GM12864 (cell line): ENCODE data around the gene ZNF506.
"Not testable (repeated sequence)": the region's sequence is repeated elsewhere in the genome, so short reads cannot be mapped to it uniquely, and the experiment has no call there.

ENCODE experiments used
- DNase-seq: peaks from one replicate; pipeline ENCODE4 v3.0.0-alpha.2; 2011; ENCODE audit warnings: low read depth
- H3K4me3 ChIP-seq: 2 replicates; pipeline ENCODE4 v1.5.1; 2011; ENCODE audit warnings: mild to moderate bottlenecking, low read depth, low read length, control low read depth
- TF ChIP-seq, protein P1 (sequence below): IDR thresholded peaks from 2 replicates; pipeline ENCODE4 v1.5.1; 2011; ENCODE audit warnings: low read depth, mild to moderate bottlenecking, moderate library complexity, low read length, control low read depth, inconsistent platforms; ENCODE audit errors: missing control alignments

Gene ZNF506

DNA sequence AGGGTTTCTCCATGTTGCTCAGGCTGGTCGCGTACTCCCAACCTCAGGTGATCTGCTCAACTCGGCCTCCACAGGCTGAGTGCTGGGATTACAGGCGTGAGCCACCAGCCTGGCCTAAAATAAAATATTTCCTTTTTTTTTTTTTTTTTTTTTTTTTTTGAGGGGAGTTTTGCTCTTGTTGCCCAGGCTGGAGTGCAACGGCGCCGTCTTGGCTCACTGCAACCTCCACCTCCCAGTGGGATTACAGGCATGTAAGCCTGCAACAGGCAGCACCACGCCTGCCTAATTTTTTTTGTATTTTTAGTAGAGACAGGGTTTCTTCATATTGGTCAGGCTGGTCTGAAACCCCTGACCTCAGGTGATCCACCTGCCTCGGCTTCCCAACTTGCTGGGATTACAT is 4.9 kb downstream of the ZNF506 start:
- DNase-seq = no peak
- no peak overlapping the region for H3K4me3 ChIP-seq
- TF ChIP-seq, protein P1, sequence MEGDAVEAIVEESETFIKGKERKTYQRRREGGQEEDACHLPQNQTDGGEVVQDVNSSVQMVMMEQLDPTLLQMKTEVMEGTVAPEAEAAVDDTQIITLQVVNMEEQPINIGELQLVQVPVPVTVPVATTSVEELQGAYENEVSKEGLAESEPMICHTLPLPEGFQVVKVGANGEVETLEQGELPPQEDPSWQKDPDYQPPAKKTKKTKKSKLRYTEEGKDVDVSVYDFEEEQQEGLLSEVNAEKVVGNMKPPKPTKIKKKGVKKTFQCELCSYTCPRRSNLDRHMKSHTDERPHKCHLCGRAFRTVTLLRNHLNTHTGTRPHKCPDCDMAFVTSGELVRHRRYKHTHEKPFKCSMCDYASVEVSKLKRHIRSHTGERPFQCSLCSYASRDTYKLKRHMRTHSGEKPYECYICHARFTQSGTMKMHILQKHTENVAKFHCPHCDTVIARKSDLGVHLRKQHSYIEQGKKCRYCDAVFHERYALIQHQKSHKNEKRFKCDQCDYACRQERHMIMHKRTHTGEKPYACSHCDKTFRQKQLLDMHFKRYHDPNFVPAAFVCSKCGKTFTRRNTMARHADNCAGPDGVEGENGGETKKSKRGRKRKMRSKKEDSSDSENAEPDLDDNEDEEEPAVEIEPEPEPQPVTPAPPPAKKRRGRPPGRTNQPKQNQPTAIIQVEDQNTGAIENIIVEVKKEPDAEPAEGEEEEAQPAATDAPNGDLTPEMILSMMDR = no peak

DNA sequence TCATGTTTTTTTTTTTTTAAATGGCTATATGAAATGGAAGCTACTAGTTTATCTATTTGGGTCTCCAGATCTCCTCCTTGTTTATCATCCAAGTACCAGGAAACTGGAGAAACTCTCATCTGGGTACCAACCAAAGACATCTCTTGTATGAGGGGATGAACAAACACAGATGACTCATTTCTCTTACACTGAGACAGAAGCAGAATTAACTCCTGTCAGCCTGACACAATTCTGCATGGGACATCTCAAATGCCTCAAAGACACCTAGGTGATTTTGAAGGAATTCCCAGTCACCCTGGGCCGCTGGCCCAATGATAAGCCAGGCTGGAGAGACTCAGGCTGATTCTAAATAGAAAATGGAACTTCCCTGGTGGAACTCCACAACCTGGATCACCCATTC is 9.6 kb downstream of the ZNF506 start:
- not testable (repeated sequence) for H3K4me3 ChIP-seq, DNase-seq

DNA sequence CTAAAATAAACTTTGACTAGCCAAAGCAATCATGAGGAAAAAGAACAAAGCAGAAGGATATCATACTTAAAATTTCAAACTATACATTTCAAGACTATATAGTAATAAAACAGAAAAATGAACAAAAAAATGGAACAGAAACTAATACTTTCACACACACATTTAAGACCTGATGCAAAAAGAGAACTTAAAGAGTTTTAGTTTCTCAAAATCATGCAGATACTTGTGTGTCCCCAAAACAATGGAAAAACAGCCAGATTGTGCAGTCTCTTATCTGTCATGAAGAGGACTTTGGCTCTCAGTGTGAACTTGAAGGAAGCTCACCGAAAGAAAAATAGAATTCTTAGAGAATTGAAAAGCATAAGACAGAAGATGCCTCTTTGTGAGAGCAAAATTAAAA is 16.1 kb downstream of the ZNF506 start:
- DNase-seq = no peak
- H3K4me3 ChIP-seq = no peak overlapping the region
- TF ChIP-seq, protein P1 = no peak

DNA sequence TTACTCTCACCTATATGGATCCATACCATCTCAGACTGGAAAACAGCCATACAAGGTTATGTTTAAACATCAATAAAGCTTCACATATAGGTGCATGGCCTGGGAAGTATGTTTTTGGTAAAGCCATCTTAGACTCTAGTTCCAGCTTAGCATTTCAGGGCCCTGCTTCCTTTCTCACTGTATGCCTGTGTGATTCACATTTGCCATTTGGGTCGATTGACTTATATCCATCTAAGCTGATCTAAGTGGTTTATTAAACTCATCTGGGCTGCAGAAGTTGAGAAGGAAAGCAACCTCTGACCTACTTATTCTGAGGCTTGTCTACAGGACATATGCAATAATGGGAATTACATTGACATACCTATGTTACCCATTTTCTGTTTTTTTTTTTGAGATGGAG is 33.5 kb downstream of the ZNF506 start:
- H3K4me3 ChIP-seq = no peak overlapping the region
- TF ChIP-seq, protein P1 = no peak
- no peak for DNase-seq

DNA sequence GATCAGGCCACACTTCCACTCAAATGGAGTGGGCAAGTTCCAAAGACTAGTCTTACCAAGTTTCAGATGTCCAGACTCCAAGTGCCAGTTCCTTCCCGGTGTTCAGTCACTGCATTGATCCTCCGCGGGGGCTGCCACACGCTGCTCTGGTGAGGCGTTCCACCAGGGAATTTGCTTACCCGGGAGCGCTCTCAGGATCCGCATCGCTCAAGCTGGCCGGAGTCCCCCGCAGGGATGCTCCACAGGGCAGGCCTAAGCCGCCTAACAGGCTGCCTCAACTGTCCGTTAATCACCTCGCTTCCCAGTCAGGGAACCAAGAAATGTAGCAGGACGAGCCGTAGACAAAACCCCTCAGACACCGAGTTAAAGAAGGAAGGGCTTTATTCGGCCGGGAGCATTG is 36.1 kb downstream of the ZNF506 start:
- DNase-seq = not testable (repeated sequence)

DNA sequence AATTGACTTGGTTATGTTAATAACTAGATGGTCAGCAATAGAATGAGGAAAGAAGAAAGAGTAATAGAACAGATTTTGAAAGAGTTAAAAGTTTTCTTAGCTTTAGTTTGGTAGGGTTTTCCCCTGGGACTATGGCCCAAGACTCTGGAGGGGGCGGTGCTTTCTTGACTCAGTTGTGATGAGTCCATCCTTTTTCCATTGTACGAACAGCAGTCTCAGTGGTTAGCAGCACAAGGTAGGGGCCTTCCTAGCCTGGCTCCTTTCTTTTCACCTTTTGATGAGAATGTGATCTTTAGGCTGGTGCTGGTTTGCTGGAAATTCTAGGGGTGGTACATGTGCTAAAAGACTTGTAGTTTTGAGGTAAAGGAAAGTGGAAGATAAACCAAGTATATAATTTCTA is 38.8 kb downstream of the ZNF506 start:
- H3K4me3 ChIP-seq = no peak overlapping the region
- TF ChIP-seq, protein P1 = no peak
- DNase-seq = no peak

More for the DNA sequence above, 36.1 kb downstream of the ZNF506 start:
- H3K4me3 ChIP-seq = not testable (repeated sequence)

DNA sequence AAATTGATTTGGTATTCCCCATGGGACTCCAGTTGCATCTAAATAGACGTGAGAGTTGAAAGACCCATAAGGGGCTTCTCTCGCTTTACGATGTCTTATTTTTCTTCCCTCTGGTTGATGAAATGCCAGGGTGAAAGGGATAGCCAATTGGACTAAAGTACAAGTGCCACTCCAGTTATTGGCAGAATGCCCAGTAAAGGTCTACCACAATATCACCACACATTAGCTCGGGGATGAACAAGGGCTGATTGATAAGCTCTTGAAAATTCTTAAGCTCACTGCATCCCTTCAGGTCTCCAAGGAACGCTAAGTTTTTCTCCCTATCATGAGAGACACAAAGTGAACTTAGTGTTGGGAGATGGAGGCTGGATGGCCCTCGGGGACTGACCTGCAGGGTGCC is 39.8 kb downstream of the ZNF506 start:
- H3K4me3 ChIP-seq, DNase-seq: not testable (repeated sequence)

DNA sequence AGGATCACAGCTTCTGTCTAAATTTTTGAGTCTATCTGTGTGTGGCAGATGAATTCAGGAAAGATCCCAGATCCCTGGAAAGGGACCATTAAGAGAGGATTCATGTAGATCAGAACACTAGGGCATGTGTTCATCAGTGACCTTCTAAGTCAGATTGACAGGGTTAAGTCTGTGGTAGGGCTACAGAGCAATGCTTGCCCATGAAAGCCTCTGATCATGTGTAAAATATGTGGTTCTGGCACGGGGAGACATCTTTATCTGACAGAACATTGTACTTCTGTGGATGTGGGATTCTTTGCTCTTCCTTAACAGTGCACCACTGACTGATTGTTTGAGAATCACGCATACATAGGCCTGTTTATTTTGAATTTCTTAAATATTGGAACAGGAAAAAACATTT is 42.9 kb downstream of the ZNF506 start:
- H3K4me3 ChIP-seq = no peak overlapping the region
- TF ChIP-seq, protein P1 = no peak
- no peak for DNase-seq

DNA sequence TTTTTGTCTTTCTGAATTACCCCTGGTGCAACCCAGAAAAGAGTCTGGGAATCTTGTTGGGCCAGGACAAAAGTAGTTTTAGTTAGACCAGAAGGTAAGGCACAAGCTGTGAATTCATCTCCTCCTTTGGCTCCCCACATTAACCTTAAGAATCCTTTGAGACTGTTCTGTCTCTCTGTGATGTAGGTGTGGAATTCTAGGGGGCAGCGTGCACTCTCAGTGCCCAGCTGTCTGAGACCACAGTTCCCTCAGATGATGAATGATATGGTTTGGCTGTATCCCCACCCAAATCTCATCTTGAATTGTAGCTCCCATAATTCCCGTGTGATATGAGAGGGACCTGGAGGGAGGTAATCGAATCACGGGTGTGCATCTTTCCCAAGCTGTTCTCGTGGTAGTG is 43.9 kb downstream of the ZNF506 start:
- no peak for DNase-seq
- TF ChIP-seq, protein P1 = no peak
- no peak overlapping the region; the same call in 1 of the 2 replicates for H3K4me3 ChIP-seq
